GM23248 (cell line): ENCODE results near the gene APOL3. TPM values are rescaled to one million over a fixed set of nuclear protein-coding genes. Genes with fewer than 3 reads are reported as not detected.

Experiments used
- DNase-seq: peaks from one replicate; pipeline ENCODE4 v3.0.0-alpha.2; 2015
- H2AFZ ChIP-seq: fragments of 200-600 bp; sonication (generic); 2 replicates; pipeline ENCODE4 v1.6.1; 2016; ENCODE audit warnings: antibody characterized with exemption
- H3F3A ChIP-seq: fragments of 200-600 bp; sonication (generic); 2 replicates; pipeline ENCODE4 v1.6.1; 2016; ENCODE audit warnings: mild to moderate bottlenecking, antibody characterized with exemption, mixed run types; ENCODE audit not compliant: insufficient read depth
- H3K27ac ChIP-seq: fragments of 200-600 bp; sonication (generic); 2 replicates; pipeline ENCODE4 v1.5.1; 2016; ENCODE audit warnings: mild to moderate bottlenecking
- H3K27me3 ChIP-seq: fragments of 200-600 bp; sonication (generic); replicated peaks from 2 replicates; pipeline ENCODE4 v1.6.1; 2016; ENCODE audit warnings: mild to moderate bottlenecking; ENCODE audit not compliant: insufficient read depth
- H3K36me3 ChIP-seq: fragments of 200-600 bp; sonication (generic); 2 replicates; pipeline ENCODE4 v1.6.1; 2016; ENCODE audit warnings: low read depth, mild to moderate bottlenecking
- H3K4me1 ChIP-seq: fragments of 200-600 bp; sonication (generic); 2 replicates; pipeline ENCODE4 v1.6.1; 2016; ENCODE audit warnings: mild to moderate bottlenecking; ENCODE audit not compliant: insufficient read depth
- H3K4me2 ChIP-seq: fragments of 200-600 bp; sonication (generic); one replicate; pipeline ENCODE4 v1.6.1; 2016; ENCODE audit warnings: mild to moderate bottlenecking; ENCODE audit not compliant: unreplicated experiment
- H3K4me3 ChIP-seq: fragments of 200-600 bp; sonication (generic); 2 replicates; pipeline ENCODE4 v1.5.1; 2016; ENCODE audit warnings: mild to moderate bottlenecking
- H3K79me2 ChIP-seq: fragments of 200-600 bp; sonication (generic); 2 replicates; pipeline ENCODE4 v1.6.1; 2016; ENCODE audit warnings: mild to moderate bottlenecking; ENCODE audit not compliant: insufficient read depth
- H3K9ac ChIP-seq: fragments of 200-600 bp; sonication (generic); 2 replicates; pipeline ENCODE4 v1.6.1; 2016; ENCODE audit warnings: mild to moderate bottlenecking
- H3K9me2 ChIP-seq: fragments of 200-600 bp; sonication (generic); 2 replicates; pipeline ENCODE4 v1.6.1; 2016; ENCODE audit warnings: mixed run types, mild to moderate bottlenecking, moderate library complexity; ENCODE audit not compliant: insufficient read depth
- H3K9me3 ChIP-seq: fragments of 200-600 bp; sonication (generic); one replicate; pipeline ENCODE4 v1.6.1; 2017; ENCODE audit warnings: low read depth
- H4K20me1 ChIP-seq: fragments of 200-600 bp; sonication (generic); 2 replicates; pipeline ENCODE4 v1.6.0; 2016; ENCODE audit not compliant: insufficient read depth
- EZH2 ChIP-seq: fragments of 200-600 bp; sonication (generic); IDR thresholded peaks from 2 replicates; pipeline ENCODE4 v1.6.1; 2018; ENCODE audit warnings: antibody characterized with exemption, mild to moderate bottlenecking; ENCODE audit not compliant: insufficient read depth, poor library complexity, severe bottlenecking
- EZH2phosphoT487 ChIP-seq: fragments of 200-600 bp; sonication (generic); IDR thresholded peaks from 2 replicates; pipeline ENCODE4 v1.6.1; 2018; ENCODE audit warnings: antibody characterized with exemption, moderate library complexity, mild to moderate bottlenecking, low read depth; ENCODE audit not compliant: insufficient read depth
- WGBS, 2 experiments: methylation state at CpG; one replicate each; pipeline ENCODE4 v1.1.6; 2015 to 2017; ENCODE audit warnings: low lambda C conversion rate in 2 of 2, low coverage in 1 of 2; ENCODE audit errors: missing lambda C conversion rate in 2 of 2; 5-methylcytosine and 5-hydroxymethylcytosine counted together
- in situ Hi-C: fragments of 300-500 bp; cut with MboI; formaldehyde crosslinking; loops from 2 replicates; pipeline ENCODE4 v1.15.0; 2020
- polyA plus RNA-seq: library from polyadenylated mRNA; unstranded; fragments of >200 nt; fragmentation: Nextera tagmentation; extraction: Ambion mirVana; gene quantifications from 2 replicates; pipeline ENCODE4 v1.2.1, GENCODE V29; 2016
- total RNA-seq: library from RNA; depleted of rRNA; stranded (reverse); fragments of >200 nt; shearing (Covaris generic); gene quantifications from 2 replicates; pipeline ENCODE4 v1.2.3, GENCODE V29; 2014

The APOL3 gene
- total and polyA plus RNA-seq, 2 experiments from 2014 or later = 4.0 to 5.5 TPM

DNA sequence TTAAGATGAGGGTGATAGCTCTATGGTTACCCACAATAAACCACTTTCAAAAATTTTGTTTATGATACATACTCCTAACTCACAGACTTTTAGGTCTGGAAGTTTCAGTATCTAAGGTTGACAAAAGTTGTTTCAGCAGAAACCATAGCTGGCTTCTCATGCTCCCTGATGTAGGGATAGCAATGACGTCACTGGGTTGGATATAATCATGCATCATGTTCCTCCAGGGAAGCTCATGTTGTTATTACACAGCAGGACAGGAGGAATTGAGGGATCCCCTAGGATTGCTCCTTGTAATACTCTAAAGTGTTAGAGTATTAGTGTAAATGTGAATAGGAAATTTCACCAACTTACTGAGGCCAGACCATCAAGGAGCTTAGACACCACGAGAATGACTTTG lies 23.6 kb downstream of the APOL3 start:
- H3K36me3 ChIP-seq = no peaks in the 10 kb centered on the region
- H3K4me2 ChIP-seq = no peak overlapping the region
- H3K27me3 ChIP-seq = no peaks in the 10 kb centered on the region
- peak overlapping the region; percentile 43; the same call in 1 of the 2 replicates for H3K27ac ChIP-seq
- in situ Hi-C loops = no loop called here
- no peaks in the 10 kb centered on the region for H4K20me1 ChIP-seq
- H3F3A ChIP-seq = peaks cover 6% of the 10 kb centered on the region; the same call in 1 of the 2 replicates
- peaks cover 3% of the 10 kb centered on the region for H3K4me1 ChIP-seq
- no peak overlapping the region for H2AFZ ChIP-seq
- H3K79me2 ChIP-seq = no peaks in the 10 kb centered on the region
- H3K9ac ChIP-seq = no peak overlapping the region
- TF ChIP-seq EZH2 (no peak), EZH2phosphoT487 (no peak)
- no peaks in the 10 kb centered on the region for H3K9me3 ChIP-seq
- H3K9me2 ChIP-seq = no peaks in the 10 kb centered on the region
- WGBS, 2 experiments = 54 to 61% methylated on average over 2 of the region's 2 CpGs
- H3K4me3 ChIP-seq = no peak overlapping the region
- peak; percentile 65 for DNase-seq

DNA sequence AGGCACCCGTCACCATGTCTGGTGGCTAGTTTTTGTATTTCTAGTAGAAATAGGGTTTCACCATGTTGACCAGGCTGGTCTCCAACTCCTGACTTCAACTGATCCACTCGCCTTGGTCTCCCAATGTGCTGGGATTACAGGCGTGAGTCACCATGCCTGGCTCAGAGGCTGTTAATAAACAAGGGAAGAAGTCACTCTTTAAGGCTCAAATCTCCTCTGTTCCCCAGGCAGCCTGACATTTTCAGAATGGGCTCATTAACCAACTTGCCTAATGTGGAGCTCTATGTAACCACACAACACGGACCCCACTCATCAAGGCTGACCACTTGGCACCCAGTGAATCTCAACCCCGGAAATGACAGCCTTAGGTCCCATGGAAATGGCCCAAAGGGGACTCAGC lies 24.1 kb downstream of the APOL3 start:
- Histone ChIP-seq H3K27ac (peak overlapping the region; percentile 43), H3F3A (peaks cover 6% of the 10 kb centered on the region; the same call in 1 of the 2 replicates), H3K27me3 (no peaks in the 10 kb centered on the region), H3K9me3 (no peaks in the 10 kb centered on the region), H3K4me2 (no peak overlapping the region), H3K79me2 (no peaks in the 10 kb centered on the region), H3K4me3 (no peak overlapping the region), H3K36me3 (no peaks in the 10 kb centered on the region), H3K9me2 (no peaks in the 10 kb centered on the region), H3K4me1 (peaks cover 3% of the 10 kb centered on the region), H2AFZ (no peak overlapping the region), H3K9ac (no peak overlapping the region), H4K20me1 (no peaks in the 10 kb centered on the region)
- in situ Hi-C loops = no loop called here
- 25 to 26% methylated on average over 5 of the region's 5 CpGs for WGBS, 2 experiments
- TF ChIP-seq EZH2 (no peak), EZH2phosphoT487 (no peak)
- peak; percentile 81 for DNase-seq

DNA sequence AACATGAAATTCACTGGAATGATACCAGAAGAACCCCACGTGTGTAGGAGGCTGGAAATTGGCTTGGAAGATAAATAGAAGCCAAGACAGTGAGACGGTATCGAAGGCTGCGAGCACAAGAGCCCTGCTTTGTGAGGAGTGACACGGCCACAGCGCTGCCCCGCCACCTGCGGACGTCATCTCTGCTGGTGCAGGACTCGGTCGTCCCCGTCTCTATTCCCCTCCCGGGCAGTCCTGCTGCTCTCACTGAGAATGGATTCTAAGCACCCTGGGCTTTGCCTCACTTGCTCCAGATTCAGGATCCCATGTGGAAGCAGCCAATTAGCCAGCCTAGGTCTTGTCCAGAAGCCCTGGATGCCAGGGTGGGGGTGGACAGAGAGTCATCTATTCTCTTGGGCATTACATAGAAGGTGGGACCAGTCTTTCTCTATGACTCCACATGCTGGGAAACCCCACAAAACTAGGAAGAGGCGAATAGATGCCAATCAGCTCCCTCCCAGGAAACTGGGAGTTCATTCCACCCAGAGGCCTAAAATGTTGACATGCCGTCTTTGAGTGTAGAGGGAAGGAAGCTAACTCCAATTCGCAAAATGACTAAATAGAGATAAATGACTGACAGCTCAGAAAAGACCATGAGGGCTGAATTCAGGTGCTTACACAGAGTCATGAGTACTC lies 25.1 kb downstream of the APOL3 start:
- TF ChIP-seq EZH2phosphoT487 = no peak
- no peak for TF ChIP-seq EZH2
- Histone ChIP-seq H3K27me3 (peaks cover 4% of the 10 kb centered on the region), H3K79me2 (no peaks in the 10 kb centered on the region), H3K36me3 (no peaks in the 10 kb centered on the region), H3K4me3 (no peak overlapping the region), H3K4me1 (peaks cover 3% of the 10 kb centered on the region), H3K27ac (no peak overlapping the region), H3K9ac (no peak overlapping the region), H3F3A (peaks cover 6% of the 10 kb centered on the region; the same call in 1 of the 2 replicates), H3K4me2 (no peak overlapping the region), H4K20me1 (no peaks in the 10 kb centered on the region), H3K9me3 (no peaks in the 10 kb centered on the region), H3K9me2 (no peaks in the 10 kb centered on the region), H2AFZ (no peak overlapping the region)
- 78 to 79% methylated on average over 15 to 16 of the region's 16 CpGs for WGBS, 2 experiments
- in situ Hi-C loops = no loop called here
- no peak for DNase-seq

DNA sequence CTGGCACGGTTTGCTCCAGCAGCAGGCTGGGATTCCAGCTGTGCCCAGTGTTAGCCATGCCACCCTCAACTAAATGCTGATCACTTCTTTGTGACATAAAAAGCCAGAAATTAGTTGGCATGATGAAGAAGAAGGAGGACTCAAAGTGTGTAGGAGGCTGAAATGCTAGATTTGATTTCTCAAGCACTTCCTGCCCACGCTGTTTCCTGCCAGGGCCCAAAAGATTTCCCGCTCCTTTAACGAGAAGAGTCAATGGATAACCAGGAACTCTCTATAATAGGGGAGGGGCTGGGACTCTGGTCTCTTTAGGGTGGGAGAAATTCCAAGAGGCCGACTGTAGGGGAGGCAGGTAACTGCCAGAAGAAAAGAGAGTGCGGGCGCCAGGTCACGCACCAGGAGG lies 26.4 kb downstream of the APOL3 start:
- Histone ChIP-seq H2AFZ (no peak overlapping the region), H3K27ac (no peak overlapping the region), H3K9me2 (no peaks in the 10 kb centered on the region), H3K36me3 (no peaks in the 10 kb centered on the region), H3F3A (peaks cover 6% of the 10 kb centered on the region; the same call in 1 of the 2 replicates), H4K20me1 (no peaks in the 10 kb centered on the region), H3K4me1 (peaks cover 3% of the 10 kb centered on the region), H3K9ac (no peak overlapping the region), H3K4me2 (no peak overlapping the region), H3K27me3 (peaks cover 6% of the 10 kb centered on the region), H3K9me3 (no peaks in the 10 kb centered on the region), H3K79me2 (no peaks in the 10 kb centered on the region), H3K4me3 (no peak overlapping the region)
- WGBS, 2 experiments = 78 to 79% methylated on average over 7 to 8 of the region's 8 CpGs
- no peak for DNase-seq
- in situ Hi-C loops = no loop called here
- TF ChIP-seq EZH2phosphoT487 (no peak), EZH2 (no peak)
